ENCODE measurements around the gene OTULIN. TPM values are rescaled to one million over a fixed set of nuclear protein-coding genes. Genes with fewer than 3 reads are reported as not detected.

OTULIN gene
- polyA plus RNA-seq, 1 donor (not counting 4 experiments of a cell fraction or from before 2014, with no cell fraction given) = 18.3 TPM

DNA sequence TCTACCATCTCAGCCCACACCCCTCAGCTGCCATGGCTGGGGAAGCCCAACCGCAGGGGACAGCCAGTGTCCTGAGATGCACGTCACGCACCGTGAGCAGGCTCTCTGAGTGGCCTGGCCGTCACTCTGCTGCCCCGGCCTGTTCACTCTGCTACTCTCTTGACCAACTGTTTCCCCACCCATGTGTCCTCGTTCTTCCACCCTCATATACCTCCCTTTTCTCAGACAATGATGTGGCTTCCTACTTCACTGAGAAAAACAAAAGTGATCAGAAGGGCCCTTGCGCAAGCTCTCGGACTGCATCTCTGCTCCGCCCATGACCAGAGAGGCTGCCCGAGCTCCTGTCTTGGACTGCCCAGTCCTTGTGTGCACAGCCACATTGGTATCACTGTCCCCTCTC lies 47.6 kb downstream of the OTULIN start:
- no peak overlapping the region for H2AFZ ChIP-seq (ENCODE audit: control insufficient read depth, low read length)
- no peaks in the 10 kb centered on the region for H3K27me3 ChIP-seq (ENCODE audit: control insufficient read depth, extremely low read depth, insufficient read depth, low read length)
- no peaks in the 10 kb centered on the region for H4K20me1 ChIP-seq (ENCODE audit: control insufficient read depth, extremely low read depth, insufficient read depth, low read length)
- no peak for DNase-seq (ENCODE audit: low read depth, low spot score)
- H3K9me1 ChIP-seq (ENCODE audit: control insufficient read depth, extremely low read depth, insufficient read depth, low read length) = no peaks in the 10 kb centered on the region
- no peak overlapping the region for H3K4me2 ChIP-seq (ENCODE audit: control insufficient read depth, extremely low read depth, insufficient read depth, low read depth, low read length)
- no peak overlapping the region for H3K27ac ChIP-seq (ENCODE audit: control insufficient read depth, insufficient read depth, low read length)
- H3K36me3 ChIP-seq (ENCODE audit: control insufficient read depth in 2 of 2, extremely low read depth in 1 of 2, insufficient read depth in 2 of 2, low read length in 2 of 2) = peaks cover 21% of the 10 kb centered on the region in 2 experiments
- no peak for FAIRE-seq
- no peaks in the 10 kb centered on the region for H3K4me1 ChIP-seq (ENCODE audit: control insufficient read depth, extremely low read depth, insufficient read depth, low read length)
- no peaks in the 10 kb centered on the region for H3K79me2 ChIP-seq (ENCODE audit: control insufficient read depth, insufficient read depth, low read length)
- no peak overlapping the region for H3K4me3 ChIP-seq (ENCODE audit: control insufficient read depth in 2 of 3, extremely low read depth in 1 of 3, insufficient read depth in 2 of 3, low read depth in 1 of 3, low read length in 3 of 3)
- dilution Hi-C loops (cut with MboI; ENCODE audit: extremely low pct_ligation_motif_present, low sequenced_read_pairs) = no loop called here
- no peak overlapping the region for H3K9ac ChIP-seq (ENCODE audit: control insufficient read depth, extremely low read depth, insufficient read depth, low read length)
- no peak for TF ChIP-seq EZH2 (IDR thresholded peaks at IDR 0.05; ENCODE audit: low read length)
- TF ChIP-seq, protein P1, sequence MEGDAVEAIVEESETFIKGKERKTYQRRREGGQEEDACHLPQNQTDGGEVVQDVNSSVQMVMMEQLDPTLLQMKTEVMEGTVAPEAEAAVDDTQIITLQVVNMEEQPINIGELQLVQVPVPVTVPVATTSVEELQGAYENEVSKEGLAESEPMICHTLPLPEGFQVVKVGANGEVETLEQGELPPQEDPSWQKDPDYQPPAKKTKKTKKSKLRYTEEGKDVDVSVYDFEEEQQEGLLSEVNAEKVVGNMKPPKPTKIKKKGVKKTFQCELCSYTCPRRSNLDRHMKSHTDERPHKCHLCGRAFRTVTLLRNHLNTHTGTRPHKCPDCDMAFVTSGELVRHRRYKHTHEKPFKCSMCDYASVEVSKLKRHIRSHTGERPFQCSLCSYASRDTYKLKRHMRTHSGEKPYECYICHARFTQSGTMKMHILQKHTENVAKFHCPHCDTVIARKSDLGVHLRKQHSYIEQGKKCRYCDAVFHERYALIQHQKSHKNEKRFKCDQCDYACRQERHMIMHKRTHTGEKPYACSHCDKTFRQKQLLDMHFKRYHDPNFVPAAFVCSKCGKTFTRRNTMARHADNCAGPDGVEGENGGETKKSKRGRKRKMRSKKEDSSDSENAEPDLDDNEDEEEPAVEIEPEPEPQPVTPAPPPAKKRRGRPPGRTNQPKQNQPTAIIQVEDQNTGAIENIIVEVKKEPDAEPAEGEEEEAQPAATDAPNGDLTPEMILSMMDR (optimal IDR thresholded peaks at IDR 0.05 in 1 of 3, IDR thresholded peaks at IDR 0.05 in 1 of 3, conservative IDR thresholded peaks at IDR 0.05 in 1 of 3; ENCODE audit: extremely low read depth in 1 of 3, insufficient read depth in 2 of 3, low read length in 3 of 3) = no peak
- no peaks in the 10 kb centered on the region for H3K9me3 ChIP-seq (ENCODE audit: control insufficient read depth, low read depth, low read length)

DNA sequence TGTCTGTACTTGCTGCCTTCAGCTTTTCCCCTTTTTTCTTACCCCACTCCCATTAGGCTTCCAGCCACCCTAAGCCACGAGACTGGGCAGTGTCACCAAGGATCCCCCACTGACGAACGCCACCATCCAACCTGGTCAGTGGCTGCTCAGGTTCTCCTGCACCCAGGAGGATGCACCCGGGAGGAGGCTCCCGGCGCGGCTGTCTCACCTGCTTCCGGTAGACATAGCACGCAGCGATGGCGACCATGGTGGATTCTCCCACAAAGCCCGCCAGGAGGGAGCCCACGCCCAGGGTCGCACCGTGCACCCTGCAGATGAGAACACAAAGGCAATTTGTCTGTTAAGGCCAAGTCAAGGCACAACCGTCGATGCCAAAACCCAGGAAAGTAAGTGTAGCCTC lies 48.1 kb downstream of the OTULIN start:
- no peak overlapping the region for H2AFZ ChIP-seq (ENCODE audit: control insufficient read depth, low read length)
- TF ChIP-seq, protein P1 (optimal IDR thresholded peaks at IDR 0.05 in 1 of 3, IDR thresholded peaks at IDR 0.05 in 1 of 3, conservative IDR thresholded peaks at IDR 0.05 in 1 of 3; ENCODE audit: extremely low read depth in 1 of 3, insufficient read depth in 2 of 3, low read length in 3 of 3) = no peak
- no peak for TF ChIP-seq EZH2 (IDR thresholded peaks at IDR 0.05; ENCODE audit: low read length)
- no peak overlapping the region for H3K4me2 ChIP-seq (ENCODE audit: control insufficient read depth, extremely low read depth, insufficient read depth, low read depth, low read length)
- dilution Hi-C loops (cut with MboI; ENCODE audit: extremely low pct_ligation_motif_present, low sequenced_read_pairs) = no loop called here
- no peaks in the 10 kb centered on the region for H3K9me1 ChIP-seq (ENCODE audit: control insufficient read depth, extremely low read depth, insufficient read depth, low read length)
- no peaks in the 10 kb centered on the region for H3K4me1 ChIP-seq (ENCODE audit: control insufficient read depth, extremely low read depth, insufficient read depth, low read length)
- DNase-seq (ENCODE audit: low read depth, low spot score) (no peak), FAIRE-seq (no peak)
- H3K27me3 ChIP-seq (ENCODE audit: control insufficient read depth, extremely low read depth, insufficient read depth, low read length) = no peaks in the 10 kb centered on the region
- H3K27ac ChIP-seq (ENCODE audit: control insufficient read depth, insufficient read depth, low read length) = no peak overlapping the region
- peaks cover 21% of the 10 kb centered on the region in 2 experiments for H3K36me3 ChIP-seq (ENCODE audit: control insufficient read depth in 2 of 2, extremely low read depth in 1 of 2, insufficient read depth in 2 of 2, low read length in 2 of 2)
- no peaks in the 10 kb centered on the region for H3K9me3 ChIP-seq (ENCODE audit: control insufficient read depth, low read depth, low read length)
- H3K9ac ChIP-seq (ENCODE audit: control insufficient read depth, extremely low read depth, insufficient read depth, low read length) = no peak overlapping the region
- no peak overlapping the region for H3K4me3 ChIP-seq (ENCODE audit: control insufficient read depth in 2 of 3, extremely low read depth in 1 of 3, insufficient read depth in 2 of 3, low read depth in 1 of 3, low read length in 3 of 3)
- no peaks in the 10 kb centered on the region for H4K20me1 ChIP-seq (ENCODE audit: control insufficient read depth, extremely low read depth, insufficient read depth, low read length)
- no peaks in the 10 kb centered on the region for H3K79me2 ChIP-seq (ENCODE audit: control insufficient read depth, insufficient read depth, low read length)
